Erythroblast (primary cell): ENCODE results near the gene PCBD1.

Experiments
- GATA1 ChIP-seq: IDR thresholded peaks from 2 replicates; pipeline ENCODE4 v1.6.1; 2011; ENCODE audit warnings: low read depth, mild to moderate bottlenecking, control low read depth, low read length, moderate library complexity
- POLR2A ChIP-seq: IDR thresholded peaks from 2 replicates; pipeline ENCODE4 v1.6.1; 2011; ENCODE audit warnings: mild to moderate bottlenecking, low read length

DNA sequence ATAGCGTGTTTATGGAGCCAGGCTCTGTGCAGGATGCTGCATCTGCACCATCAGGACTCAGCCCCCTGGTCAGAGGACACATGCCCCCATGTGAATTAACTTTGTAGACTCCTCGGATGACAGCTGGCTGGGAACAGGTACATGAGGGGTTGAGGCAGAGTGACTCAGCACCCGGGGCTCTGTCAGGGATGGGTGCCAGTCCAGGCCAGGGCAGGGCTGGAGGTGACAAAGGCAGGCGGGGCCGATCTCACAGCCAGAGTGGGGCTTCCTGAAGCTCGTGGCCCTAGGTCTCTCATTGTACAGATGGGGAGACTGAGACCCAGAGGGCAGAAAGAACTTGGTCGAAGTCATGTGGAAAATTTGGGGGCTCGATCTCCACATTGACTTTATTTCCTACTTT lies 35.3 kb upstream of the PCBD1 start:
- TF ChIP-seq POLR2A (no peak), GATA1 (no peak)
